ENCODE results near the gene HYDIN. TPM values are rescaled to one million over a fixed set of nuclear protein-coding genes. Genes with fewer than 3 reads are reported as not detected.

HYDIN gene
- 0.07 TPM in 1 of 2 replicates, not detected in the other for total RNA-seq (2014; rRNA removed; shearing (Covaris generic))

GRCh38 chr16:71230122-71230845 is at the start of gene HYDIN:
HYDIN (minus strand) TSS chr16:71230722; CDS start chr16:71186895, 43,827 bp downstream.
- DNase-seq (ENCODE audit: low read depth): peak; percentile 57

- no peak for DNase-seq (ENCODE audit: low read depth)
Observed at GRCh38 chr16:71276589-71277334, 46.2 kb upstream of the HYDIN start.

- DNase-seq (ENCODE audit: low read depth): no peak
Observed at GRCh38 chr16:71273384-71273783, 42.9 kb upstream of the HYDIN start.

- no peak for DNase-seq (ENCODE audit: low read depth)
Observed at GRCh38 chr16:71264299-71264698, 33.8 kb upstream of the HYDIN start.

- peak; percentile 3 for DNase-seq (ENCODE audit: low read depth)
Observed at GRCh38 chr16:71263582-71263981, 33.1 kb upstream of the HYDIN start.

GRCh38 chr16:71262391-71262790 is 31.9 kb upstream of the HYDIN start:
- DNase-seq (ENCODE audit: low read depth): no peak

GRCh38 chr16:71260995-71261394 is 30.5 kb upstream of the HYDIN start:
- no peak for DNase-seq (ENCODE audit: low read depth)

GRCh38 chr16:71259086-71259485 is 28.6 kb upstream of the HYDIN start:
- no peak for DNase-seq (ENCODE audit: low read depth)

GRCh38 chr16:71258372-71258771 is 27.9 kb upstream of the HYDIN start:
- DNase-seq (ENCODE audit: low read depth): no peak

GRCh38 chr16:71257768-71258167 is 27.2 kb upstream of the HYDIN start:
- no peak for DNase-seq (ENCODE audit: low read depth)

- DNase-seq (ENCODE audit: low read depth): no peak
Observed at GRCh38 chr16:71255721-71256120, 25.2 kb upstream of the HYDIN start.

GRCh38 chr16:71254832-71255525 is 24.5 kb upstream of the HYDIN start:
- DNase-seq (ENCODE audit: low read depth): no peak

GRCh38 chr16:71250461-71251235 is 20.1 kb upstream of the HYDIN start:
- DNase-seq (ENCODE audit: low read depth): no peak

GRCh38 chr16:71249399-71249798 is 18.9 kb upstream of the HYDIN start:
- DNase-seq (ENCODE audit: low read depth): no peak

- DNase-seq (ENCODE audit: low read depth): no peak
Observed at GRCh38 chr16:71247478-71247877, 17.0 kb upstream of the HYDIN start.

- DNase-seq (ENCODE audit: low read depth): no peak
Observed at GRCh38 chr16:71246309-71246708, 15.8 kb upstream of the HYDIN start.

- no peak for DNase-seq (ENCODE audit: low read depth)
Observed at GRCh38 chr16:71244521-71244920, 14.0 kb upstream of the HYDIN start.

GRCh38 chr16:71242601-71243000 is 12.1 kb upstream of the HYDIN start:
- no peak for DNase-seq (ENCODE audit: low read depth)

- no peak for DNase-seq (ENCODE audit: low read depth)
Observed at GRCh38 chr16:71242036-71242435, 11.5 kb upstream of the HYDIN start.

GRCh38 chr16:71229344-71229743 is 1.2 kb downstream of the HYDIN start:
- no peak for DNase-seq (ENCODE audit: low read depth)

GRCh38 chr16:71226229-71227141 is 4.0 kb downstream of the HYDIN start:
- no peak for DNase-seq (ENCODE audit: low read depth)

Data from M059J (cell line).